Karpas-422 (cell line): ENCODE results near the gene CTNNA2. TPM values are rescaled to one million over a fixed set of nuclear protein-coding genes. Genes with fewer than 3 reads are reported as not detected.

ENCODE experiments used
- DNase-seq: peaks from one replicate; pipeline ENCODE4 v3.0.0-alpha.2; 2015
- H2AFZ ChIP-seq: fragments of 200-600 bp; sonication (generic); 2 replicates; pipeline ENCODE4 v1.6.1; 2014; ENCODE audit warnings: antibody characterized with exemption, low read length, mixed read lengths
- H3K27ac ChIP-seq: fragments of 200-600 bp; sonication (generic); 2 replicates; pipeline ENCODE4 v1.5.1; 2014; ENCODE audit warnings: mild to moderate bottlenecking, low read length, moderate library complexity
- H3K27me3 ChIP-seq: fragments of 200-600 bp; sonication (generic); 2 replicates; pipeline ENCODE4 v1.6.1; 2014; ENCODE audit warnings: low read length, mixed read lengths
- H3K36me3 ChIP-seq: fragments of 200-600 bp; sonication (generic); 2 replicates; pipeline ENCODE4 v1.6.1; 2014; ENCODE audit warnings: low read length, mixed read lengths; ENCODE audit not compliant: insufficient read depth
- H3K4me1 ChIP-seq: fragments of 200-600 bp; sonication (generic); 2 replicates; pipeline ENCODE4 v1.6.1; 2014; ENCODE audit warnings: mild to moderate bottlenecking, low read length, mixed read lengths
- H3K4me2 ChIP-seq: fragments of 200-600 bp; sonication (generic); 2 replicates; pipeline ENCODE4 v1.6.1; 2014; ENCODE audit warnings: low read length, low read depth, mild to moderate bottlenecking; ENCODE audit not compliant: poor library complexity, severe bottlenecking
- H3K4me3 ChIP-seq: fragments of 200-600 bp; sonication (generic); 2 replicates; pipeline ENCODE4 v1.5.1; 2014; ENCODE audit warnings: mild to moderate bottlenecking, antibody characterized with exemption, low read length, mixed read lengths
- H3K79me2 ChIP-seq: fragments of 200-600 bp; sonication (generic); 2 replicates; pipeline ENCODE4 v1.6.1; 2014; ENCODE audit warnings: mild to moderate bottlenecking, low read length, mixed read lengths
- H3K9ac ChIP-seq: fragments of 200-600 bp; sonication (generic); 2 replicates; pipeline ENCODE4 v1.6.0; 2014; ENCODE audit warnings: low read length
- H3K9me2 ChIP-seq: fragments of 200-600 bp; sonication (generic), shearing (Covaris generic); replicated peaks from 2 replicates; pipeline ENCODE4 v1.6.0; 2014; ENCODE audit warnings: mild to moderate bottlenecking, low read length, moderate library complexity; ENCODE audit not compliant: insufficient read depth
- H3K9me3 ChIP-seq: fragments of 300-700, 200-600 bp; sonication (generic); 2 replicates; pipeline ENCODE4 v1.6.1; 2014; ENCODE audit warnings: low read length, mixed read lengths
- H4K20me1 ChIP-seq: fragments of 200-600 bp; sonication (generic); 2 replicates; pipeline ENCODE4 v1.6.1; 2014; ENCODE audit warnings: mild to moderate bottlenecking, antibody characterized with exemption, low read length, low read depth; ENCODE audit not compliant: insufficient read depth
- total RNA-seq: library from RNA; depleted of rRNA; stranded (reverse); fragments of >200 nt; shearing (Covaris generic); gene quantifications from 2 replicates; pipeline ENCODE4 v1.2.3, GENCODE V29; 2014; ENCODE audit warnings: low replicate concordance

The CTNNA2 gene
- total RNA-seq, 1 experiment from 2014 or later: not detected

DNA sequence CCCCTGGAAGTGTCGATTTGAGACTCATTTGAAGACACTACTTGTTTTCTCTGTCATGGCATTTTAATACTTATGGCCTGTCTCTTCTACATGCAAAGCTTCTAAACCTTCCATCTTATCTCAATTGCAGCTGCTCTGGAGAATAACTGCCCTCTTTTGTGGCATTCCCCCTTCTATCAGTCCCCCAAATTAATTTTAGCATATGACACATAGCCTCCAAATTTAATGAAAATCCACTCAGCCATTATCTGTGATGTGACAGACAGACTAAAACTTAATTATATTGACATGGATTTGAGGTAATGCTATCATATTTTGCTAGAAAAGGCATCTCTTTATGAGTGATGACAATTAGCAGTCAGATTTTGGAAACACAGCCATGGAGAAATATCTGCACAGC is 720.5 kb downstream of the CTNNA2 start:
- Histone ChIP-seq H4K20me1 (no peaks in the 10 kb centered on the region), H3K9me3 (no peaks in the 10 kb centered on the region), H3K9ac (no peak overlapping the region), H3K4me3 (no peak overlapping the region), H3K4me2 (no peak overlapping the region), H2AFZ (no peak overlapping the region), H3K9me2 (no peaks in the 10 kb centered on the region), H3K27me3 (no peaks in the 10 kb centered on the region), H3K27ac (no peak overlapping the region), H3K79me2 (no peaks in the 10 kb centered on the region), H3K4me1 (peaks cover 3% of the 10 kb centered on the region; the same call in 1 of the 2 replicates), H3K36me3 (no peaks in the 10 kb centered on the region)
- no peak for DNase-seq

DNA sequence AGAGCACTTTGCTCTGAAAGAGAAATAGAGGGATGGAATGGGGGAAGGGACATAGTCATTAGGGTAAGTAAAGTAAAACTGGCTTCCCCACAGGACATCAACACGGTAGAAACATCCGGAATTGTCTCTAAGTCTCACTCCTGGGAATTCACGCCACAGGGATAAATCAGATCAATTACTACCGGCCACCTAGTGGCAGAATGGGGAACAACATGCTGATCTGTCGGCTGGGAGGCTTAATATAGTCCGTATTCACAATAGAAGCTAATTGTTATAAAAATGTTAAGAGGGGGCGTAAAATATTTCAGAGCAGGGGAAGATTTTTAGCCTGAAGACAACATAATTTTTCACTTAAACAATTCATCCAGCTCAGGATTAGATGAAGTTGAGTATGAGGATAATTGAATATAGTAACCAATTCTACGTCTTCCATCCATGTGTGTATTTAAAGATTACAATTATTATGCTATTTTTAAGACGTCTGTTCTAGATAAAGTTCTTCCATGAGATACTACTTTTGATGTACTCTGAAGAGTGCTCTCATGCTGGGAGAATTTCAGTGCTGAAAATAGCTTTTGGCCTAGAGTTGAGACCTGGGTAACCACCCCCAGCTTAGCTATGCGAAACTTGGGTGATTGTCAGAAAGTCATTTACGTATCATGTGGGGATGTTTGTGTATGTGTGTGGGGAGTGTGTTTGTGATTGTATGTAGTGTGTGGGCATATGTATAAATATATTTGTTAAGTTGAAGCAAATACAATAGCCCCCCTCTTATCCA is 726.0 kb downstream of the CTNNA2 start:
- Histone ChIP-seq H3K4me3 (no peak overlapping the region), H3K9ac (no peak overlapping the region), H2AFZ (no peak overlapping the region), H3K27me3 (no peaks in the 10 kb centered on the region), H3K79me2 (no peaks in the 10 kb centered on the region), H3K4me2 (no peak overlapping the region), H3K27ac (no peak overlapping the region), H3K36me3 (no peaks in the 10 kb centered on the region), H4K20me1 (no peaks in the 10 kb centered on the region), H3K4me1 (peaks cover 17% of the 10 kb centered on the region), H3K9me3 (no peaks in the 10 kb centered on the region), H3K9me2 (no peaks in the 10 kb centered on the region)
- peak; percentile 85 for DNase-seq

DNA sequence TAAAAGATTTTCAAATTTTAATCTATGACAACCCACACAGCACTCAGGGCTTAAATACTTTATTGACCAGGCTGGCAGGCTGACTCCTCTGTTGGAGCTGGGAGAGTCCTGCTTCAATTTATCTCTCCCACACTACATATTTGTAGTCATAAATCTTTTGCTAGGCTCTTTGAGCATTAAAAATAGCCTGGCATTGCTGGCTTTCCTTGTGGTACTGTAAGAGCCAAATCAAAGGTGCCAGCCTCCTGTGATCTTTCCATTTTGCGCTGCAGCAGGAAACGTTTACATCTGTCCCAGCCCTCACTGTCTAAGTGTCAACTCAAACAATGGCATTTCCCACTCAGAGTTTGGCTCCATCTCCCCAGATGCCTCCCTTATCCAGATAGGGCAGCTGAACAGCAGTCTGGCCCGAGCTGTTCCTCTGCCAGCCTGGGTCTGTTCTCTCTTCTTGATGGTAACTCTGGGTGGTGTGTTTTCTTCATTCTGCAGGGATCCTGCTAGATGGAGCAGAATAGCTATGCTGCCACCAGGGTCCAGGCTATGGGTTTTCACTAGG is 729.6 kb downstream of the CTNNA2 start:
- Histone ChIP-seq H3K27me3 (no peaks in the 10 kb centered on the region), H3K4me2 (no peak overlapping the region), H3K9me3 (no peaks in the 10 kb centered on the region), H3K4me3 (no peak overlapping the region), H3K9ac (no peak overlapping the region), H3K4me1 (peaks cover 53% of the 10 kb centered on the region), H2AFZ (peak overlapping the region; percentile 45; the same call in 1 of the 2 replicates), H4K20me1 (no peaks in the 10 kb centered on the region), H3K27ac (no peak overlapping the region), H3K9me2 (no peaks in the 10 kb centered on the region), H3K36me3 (no peaks in the 10 kb centered on the region), H3K79me2 (no peaks in the 10 kb centered on the region)
- no peak for DNase-seq

DNA sequence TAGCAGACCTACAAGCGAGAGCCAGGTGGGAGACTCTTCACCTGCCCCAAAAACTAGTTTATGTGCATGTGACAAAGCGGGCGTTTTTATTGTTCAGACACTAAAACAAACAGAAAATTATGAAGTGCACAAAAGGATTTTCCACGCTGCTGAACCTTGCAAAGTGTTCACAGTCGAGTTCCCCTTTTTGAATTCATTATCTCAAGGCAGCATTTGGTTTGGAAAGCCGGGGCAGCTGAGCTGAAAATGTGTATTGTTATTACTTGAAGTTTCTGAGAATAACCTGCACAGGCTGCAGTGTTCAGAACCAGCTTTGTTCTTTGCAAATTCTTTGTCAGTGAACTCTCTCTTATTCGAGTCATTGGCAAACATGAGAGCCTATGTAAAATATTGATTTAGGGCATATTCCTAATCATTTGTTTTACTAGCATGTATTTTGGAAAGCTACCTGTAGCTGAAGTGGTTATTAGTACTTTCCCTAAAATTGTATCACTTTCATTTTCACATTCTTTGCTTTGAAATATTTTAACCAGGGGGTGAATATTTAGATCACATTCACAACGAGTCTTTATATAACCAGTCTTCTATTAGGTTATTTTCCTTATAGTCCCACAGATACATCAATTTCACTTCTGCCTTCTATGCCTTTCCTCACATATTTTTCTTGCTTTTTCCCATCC is 732.2 kb downstream of the CTNNA2 start:
- H4K20me1 ChIP-seq: no peaks in the 10 kb centered on the region
- peak overlapping the region; percentile 52; the same call in 1 of the 2 replicates for H2AFZ ChIP-seq
- H3K27me3 ChIP-seq: no peaks in the 10 kb centered on the region
- peak overlapping the region; percentile 96 for H3K27ac ChIP-seq
- peak overlapping the region; percentile 57 for H3K4me3 ChIP-seq
- H3K36me3 ChIP-seq: no peaks in the 10 kb centered on the region
- peak overlapping the region; percentile 87 for H3K4me2 ChIP-seq
- H3K9me2 ChIP-seq: no peaks in the 10 kb centered on the region
- H3K79me2 ChIP-seq: no peaks in the 10 kb centered on the region
- peak overlapping the region; percentile 57 for H3K9ac ChIP-seq
- peak; percentile 94 for DNase-seq
- H3K9me3 ChIP-seq: no peaks in the 10 kb centered on the region
- peaks cover 74% of the 10 kb centered on the region for H3K4me1 ChIP-seq

DNA sequence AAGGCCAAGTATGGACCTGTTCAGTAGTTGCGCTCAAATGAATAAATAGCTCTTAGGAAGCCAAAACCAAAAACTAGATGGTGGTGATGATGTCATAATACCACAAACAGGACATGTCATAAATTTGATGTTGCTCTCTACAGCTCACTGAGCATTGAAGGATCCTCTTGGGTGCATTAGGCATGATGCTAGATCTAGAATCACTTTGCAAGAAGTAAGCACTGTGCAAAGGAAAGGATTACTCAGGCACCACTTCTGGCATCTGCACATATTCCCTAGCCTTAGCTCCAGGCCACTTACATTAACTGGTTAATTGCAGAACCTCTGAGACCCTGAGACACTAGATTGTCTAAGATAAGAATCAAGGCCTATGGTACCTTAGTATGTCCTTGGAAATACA is 733.7 kb downstream of the CTNNA2 start:
- peak overlapping the region; percentile 57 for H3K9ac ChIP-seq

DNA sequence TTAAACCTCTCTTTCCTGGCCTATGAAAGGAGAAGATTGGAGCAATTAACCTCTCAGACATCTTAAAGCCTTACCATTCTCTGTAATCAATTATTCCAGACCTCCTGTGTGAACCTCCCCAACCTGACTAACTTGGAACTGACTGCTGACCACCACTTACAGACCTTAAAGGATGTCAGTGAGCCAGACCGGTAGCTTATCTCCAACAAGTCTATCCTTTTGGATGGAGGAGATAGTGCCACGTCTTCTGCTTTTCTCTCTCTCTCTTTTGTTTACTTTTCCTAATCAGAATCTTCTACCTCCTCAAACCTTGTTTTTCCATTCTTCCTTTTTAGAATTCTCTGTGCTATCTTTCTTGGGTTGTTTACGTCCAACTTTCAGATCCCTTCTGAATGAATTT is 734.5 kb downstream of the CTNNA2 start:
- no peaks in the 10 kb centered on the region for H3K79me2 ChIP-seq
- H4K20me1 ChIP-seq: no peaks in the 10 kb centered on the region
- H3K4me2 ChIP-seq: peak overlapping the region; percentile 87
- H3K27ac ChIP-seq: peak overlapping the region; percentile 96
- DNase-seq: no peak
- H3K4me1 ChIP-seq: peaks cover 77% of the 10 kb centered on the region
- H3K4me3 ChIP-seq: 0 out of 2 replicates have a peak overlapping the region, but pooled peaks have one; percentile 18
- H3K27me3 ChIP-seq: no peaks in the 10 kb centered on the region
- H2AFZ ChIP-seq: peak overlapping the region; percentile 22; the same call in 1 of the 2 replicates
- H3K9me2 ChIP-seq: no peaks in the 10 kb centered on the region
- no peaks in the 10 kb centered on the region for H3K9me3 ChIP-seq
- peak overlapping the region; percentile 37; the same call in 1 of the 2 replicates for H3K9ac ChIP-seq
- no peaks in the 10 kb centered on the region for H3K36me3 ChIP-seq

More for the DNA sequence above, 733.7 kb downstream of the CTNNA2 start:
- Histone ChIP-seq H3K36me3 (no peaks in the 10 kb centered on the region), H3K4me3 (peak overlapping the region; percentile 18), H3K4me1 (peaks cover 77% of the 10 kb centered on the region), H3K27ac (peak overlapping the region; percentile 96), H2AFZ (0 out of 2 replicates have a peak overlapping the region, but pooled peaks have one; percentile 22), H3K9me3 (no peaks in the 10 kb centered on the region), H4K20me1 (no peaks in the 10 kb centered on the region), H3K27me3 (no peaks in the 10 kb centered on the region), H3K79me2 (no peaks in the 10 kb centered on the region), H3K9me2 (no peaks in the 10 kb centered on the region), H3K4me2 (peak overlapping the region; percentile 87)
- peak; percentile 93 for DNase-seq

DNA sequence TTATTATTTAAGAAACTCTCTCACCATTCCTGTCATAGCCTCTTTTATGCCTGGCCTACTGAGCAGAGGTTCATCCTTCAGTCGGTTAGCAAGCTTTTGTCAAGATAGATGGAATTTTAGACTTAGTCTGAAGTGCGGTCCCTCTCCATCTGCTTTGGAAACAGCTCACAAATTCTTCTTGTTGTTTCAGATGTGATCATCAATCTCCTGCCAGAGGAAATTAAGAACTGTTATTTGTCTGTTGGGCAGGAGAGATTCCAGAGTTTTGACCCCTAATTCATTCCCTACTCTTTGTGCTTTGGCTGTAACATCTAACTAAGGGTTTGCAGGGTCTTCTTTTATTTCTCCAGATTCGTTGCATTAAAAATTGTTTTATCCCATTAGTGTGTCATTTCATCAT is 735.3 kb downstream of the CTNNA2 start:
- H2AFZ ChIP-seq: 0 out of 2 replicates have a peak overlapping the region, but pooled peaks have one; percentile 69
- no peak overlapping the region for H3K4me2 ChIP-seq
- H3K4me1 ChIP-seq: peaks cover 73% of the 10 kb centered on the region
- H3K36me3 ChIP-seq: no peaks in the 10 kb centered on the region
- H3K27ac ChIP-seq: 0 out of 2 replicates have a peak overlapping the region, but pooled peaks have one; percentile 96
- H3K9me3 ChIP-seq: no peaks in the 10 kb centered on the region
- H3K27me3 ChIP-seq: no peaks in the 10 kb centered on the region
- H3K4me3 ChIP-seq: no peak overlapping the region
- H3K9ac ChIP-seq: no peak overlapping the region
- H4K20me1 ChIP-seq: no peaks in the 10 kb centered on the region
- no peaks in the 10 kb centered on the region for H3K79me2 ChIP-seq
- H3K9me2 ChIP-seq: no peaks in the 10 kb centered on the region
- no peak for DNase-seq
